NOMO-1 treated with DMSO at 0.1 percent for 48 hours (cell line): ENCODE data around the gene LCN15.
"Not testable (repeated sequence)": the region's sequence is repeated elsewhere in the genome, so short reads cannot be mapped to it uniquely, and the experiment has no call there.

ENCODE experiments used
- DNase-seq: peaks from one replicate; lab custom pipeline; 2025; ENCODE audit not compliant: unreplicated experiment; lab: John Stamatoyannopoulos, UW

The LCN15 gene

DNA sequence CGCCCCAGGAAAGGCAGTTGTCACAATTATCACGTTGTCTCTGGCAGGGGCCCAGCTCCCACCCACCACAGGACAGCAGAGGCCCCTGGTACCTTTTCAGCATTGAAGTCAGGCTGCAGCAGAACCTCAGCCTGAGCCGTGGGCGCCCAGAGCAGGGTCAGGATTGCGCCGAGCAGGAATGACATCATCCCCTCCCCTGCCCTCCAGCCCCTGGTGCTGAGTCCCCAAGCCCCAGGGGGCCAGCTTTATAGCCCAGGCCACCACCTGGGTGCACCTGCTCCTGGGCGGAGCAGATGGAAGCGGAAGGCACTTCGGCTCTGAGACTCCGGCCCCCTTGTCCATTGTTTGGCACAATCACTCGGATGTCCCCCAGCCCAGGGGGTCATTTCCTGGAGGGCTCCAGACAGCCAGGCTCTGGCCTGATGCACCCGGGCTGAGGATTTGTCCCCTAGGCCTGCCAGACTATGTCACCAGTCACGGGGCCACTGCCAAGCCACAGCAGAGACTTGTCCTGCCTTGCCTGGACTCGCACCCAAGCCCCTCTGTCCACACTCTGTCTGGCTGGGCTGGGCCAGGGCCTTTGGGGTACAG lies at the start of gene LCN15:
TSS of gene LCN15 (minus strand) at position 218 of the 591 bp plus-strand sequence. CDS start at position 188, 30 bp downstream.
- DNase-seq = no peak

DNA sequence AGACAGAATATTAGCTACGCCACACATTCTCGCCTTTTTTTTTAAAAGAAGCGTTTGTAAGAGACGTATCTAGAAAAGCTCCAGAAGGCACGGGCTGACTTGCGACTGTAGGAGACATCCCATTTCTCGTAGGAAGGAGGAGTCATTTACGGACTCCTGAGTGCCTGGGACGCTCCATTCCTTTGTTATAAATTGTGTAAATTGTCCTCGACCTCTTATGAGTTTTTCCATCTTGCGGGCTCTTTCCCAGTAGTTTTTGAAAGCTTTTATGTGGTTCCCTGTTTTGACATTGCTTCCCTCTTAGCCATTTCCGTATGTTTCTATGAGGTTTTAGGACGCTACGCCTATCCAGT lies 44.5 kb upstream of the LCN15 start:
- DNase-seq = peak; percentile 35

DNA sequence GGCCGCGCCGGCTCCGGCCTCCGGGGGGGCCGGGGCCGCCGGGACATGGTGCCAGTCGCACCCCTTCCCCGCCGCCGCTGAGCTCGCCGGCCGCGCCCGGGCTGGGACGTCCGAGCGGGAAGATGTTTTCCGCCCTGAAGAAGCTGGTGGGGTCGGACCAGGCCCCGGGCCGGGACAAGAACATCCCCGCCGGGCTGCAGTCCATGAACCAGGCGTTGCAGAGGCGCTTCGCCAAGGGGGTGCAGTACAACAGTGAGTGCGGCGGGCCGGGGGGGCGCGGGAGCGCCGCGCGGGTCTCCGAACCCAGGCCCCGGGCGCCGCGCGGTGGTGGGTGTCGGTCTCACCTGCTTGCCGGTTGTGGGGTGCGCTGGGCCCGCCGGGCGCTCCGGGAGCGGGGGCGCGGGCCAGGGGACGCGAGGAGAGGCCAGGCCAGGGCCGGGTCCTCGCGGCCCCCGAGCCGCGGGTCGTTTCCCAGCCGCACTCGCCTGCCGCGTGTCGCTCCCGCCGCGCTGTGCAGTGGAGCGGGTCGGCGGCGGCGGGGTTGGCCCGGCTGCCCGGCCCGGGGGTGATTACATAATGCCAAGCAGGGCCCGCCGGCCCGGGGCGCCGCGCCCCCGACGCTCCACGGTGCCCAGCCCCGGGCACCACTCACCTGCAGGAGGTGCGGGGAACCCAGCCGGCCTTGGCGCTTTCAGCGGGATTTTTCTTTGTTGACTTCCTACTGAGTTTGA lies 43.9 kb upstream of the LCN15 start:
- no peak for DNase-seq

- DNase-seq = peak; percentile 89
These were observed 43.2 kb upstream of the LCN15 start, which contains the start of gene RABL6 for GRCh38 chr9:136807281-136808074. Gene RABL6, plus strand, starts transcription at chr9:136807948. Its CDS starts 249 bp downstream, at chr9:136808197.

GRCh38 chr9:136806631-136807201 lies 42.4 kb upstream of the LCN15 start:
- DNase-seq = no peak

GRCh38 chr9:136806067-136806466 lies 41.7 kb upstream of the LCN15 start:
- DNase-seq = no peak

DNA sequence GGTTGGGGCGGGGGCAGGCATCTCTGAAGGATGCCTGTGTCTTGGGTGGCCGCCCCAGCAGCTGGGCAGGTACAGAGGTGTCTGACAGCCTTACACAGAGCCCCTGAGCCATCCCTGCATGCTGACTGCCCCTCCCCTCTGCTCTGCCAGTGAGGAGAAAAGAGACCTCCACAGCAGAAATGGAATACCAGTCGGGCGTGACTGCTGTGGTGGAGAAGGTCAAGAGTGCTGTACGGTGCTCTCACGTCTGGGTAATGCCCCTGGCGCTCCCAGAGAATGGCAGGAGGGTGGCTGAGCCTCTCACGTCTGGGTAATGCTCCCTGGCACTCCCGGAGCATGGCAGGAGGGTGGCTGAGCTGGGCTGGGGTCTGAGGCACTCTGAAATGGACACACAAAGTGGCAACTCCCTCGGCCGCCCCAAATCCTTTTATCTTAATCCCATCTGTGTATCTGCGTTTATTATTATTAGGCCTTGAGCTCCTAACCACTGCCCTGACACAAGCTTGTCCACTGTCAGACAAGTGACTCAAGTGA lies 41.0 kb upstream of the LCN15 start:
- DNase-seq = no peak

DNA sequence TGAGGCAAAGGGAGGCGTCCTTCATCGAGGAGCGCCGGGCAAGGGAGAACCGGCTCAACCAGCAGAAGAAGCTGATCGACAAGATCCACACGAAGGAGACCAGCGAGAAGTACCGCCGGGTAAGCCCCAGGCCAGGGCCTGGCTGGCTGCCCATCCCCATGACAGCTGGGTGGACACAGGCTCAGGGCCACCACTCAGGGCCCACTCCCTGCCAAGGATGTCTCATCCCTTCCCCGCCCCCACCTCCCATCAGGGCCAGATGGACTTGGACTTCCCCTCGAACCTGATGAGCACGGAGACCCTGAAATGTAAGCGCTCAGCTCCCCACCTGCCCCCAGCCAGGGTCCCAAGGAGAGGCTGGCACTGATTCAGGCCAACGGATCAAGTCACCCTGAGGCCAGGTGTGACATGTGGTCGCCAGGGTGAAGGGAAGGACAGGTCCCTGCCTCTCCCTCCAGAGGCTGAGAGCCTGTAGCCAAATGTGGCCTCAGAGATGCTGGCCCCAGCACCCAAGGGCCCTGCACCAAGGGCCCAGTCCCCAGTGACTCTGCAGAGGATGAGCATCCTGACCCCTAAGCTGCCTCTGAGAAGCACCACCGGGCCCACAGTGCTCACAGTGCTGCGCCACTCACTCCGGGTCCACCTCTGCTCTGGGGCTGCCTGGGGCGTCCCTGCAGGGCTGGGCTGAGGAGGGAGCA lies 40.3 kb upstream of the LCN15 start:
- no peak for DNase-seq

DNA sequence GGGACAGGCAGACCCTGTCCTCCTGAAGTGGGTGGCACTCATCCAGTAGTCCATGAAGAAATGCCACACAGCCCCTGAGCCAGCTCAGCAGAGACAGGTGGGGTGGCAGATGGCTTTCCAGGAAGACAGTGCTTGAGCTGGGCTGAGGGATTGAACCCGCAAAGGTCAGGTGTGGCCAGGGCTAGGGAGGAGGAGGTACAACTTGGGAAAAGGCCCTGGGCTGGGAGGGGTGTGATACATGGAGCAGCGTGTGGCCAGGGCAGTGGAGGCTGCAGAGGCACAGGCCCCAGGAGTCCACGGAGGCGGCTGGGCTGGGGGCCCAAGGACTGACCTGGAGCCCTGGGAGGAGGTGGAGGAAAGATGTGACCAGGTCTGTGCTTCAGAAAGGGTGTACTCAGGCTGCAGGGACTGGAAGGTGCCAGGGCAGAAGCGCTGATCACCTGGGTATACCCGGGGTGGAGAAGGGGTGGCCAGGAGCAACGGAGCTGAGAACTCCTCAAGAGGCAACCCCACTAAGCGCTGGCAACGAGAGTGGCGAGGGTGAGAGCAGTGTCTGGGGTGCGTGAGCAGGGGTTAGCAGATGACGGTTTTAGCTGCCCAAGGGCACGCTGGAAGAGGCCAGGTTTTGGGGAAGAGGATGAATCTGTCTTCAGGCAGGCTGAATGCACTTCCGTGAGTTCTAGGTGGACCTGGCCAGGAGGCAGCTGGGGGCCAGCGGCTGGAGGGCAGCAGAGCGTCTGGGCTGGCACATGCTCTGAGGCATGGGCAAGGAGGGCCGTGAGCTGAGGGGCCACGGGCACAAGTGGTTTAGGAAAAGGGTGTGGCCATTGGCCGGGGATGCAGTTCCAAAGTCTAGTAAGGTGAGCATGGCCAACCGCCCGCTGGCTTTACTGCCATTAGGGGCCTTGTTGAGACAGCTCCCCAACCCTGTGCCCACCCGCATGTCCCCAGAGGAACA lies 39.5 kb upstream of the LCN15 start:
- DNase-seq = no peak

DNA sequence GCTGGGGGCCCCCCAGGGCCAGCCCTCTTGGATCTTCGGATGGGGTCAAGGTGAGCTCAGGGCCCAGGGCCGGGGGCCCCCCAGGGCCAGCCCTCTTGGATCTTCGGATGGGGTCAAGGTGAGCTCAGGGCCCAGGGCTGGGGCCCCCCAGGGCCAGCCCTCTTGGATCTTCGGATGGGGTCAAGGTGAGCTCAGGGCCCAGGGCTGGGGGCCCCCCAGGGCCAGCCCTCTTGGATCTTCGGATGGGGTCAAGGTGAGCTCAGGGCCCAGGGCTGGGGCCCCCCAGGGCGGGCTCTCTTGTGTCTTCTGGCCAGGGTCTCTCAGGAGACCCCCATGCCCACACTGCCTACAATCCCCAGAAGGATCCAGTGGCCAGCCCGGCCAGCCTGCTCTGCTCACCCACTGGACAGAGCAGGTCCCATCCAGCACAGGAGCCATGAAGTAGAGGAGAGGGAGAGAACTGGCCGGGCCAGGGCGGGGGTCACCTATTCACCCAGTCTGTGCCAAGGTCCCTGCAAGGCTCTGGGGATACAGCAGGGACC lies 38.8 kb upstream of the LCN15 start:
- DNase-seq = not testable (repeated sequence)

DNA sequence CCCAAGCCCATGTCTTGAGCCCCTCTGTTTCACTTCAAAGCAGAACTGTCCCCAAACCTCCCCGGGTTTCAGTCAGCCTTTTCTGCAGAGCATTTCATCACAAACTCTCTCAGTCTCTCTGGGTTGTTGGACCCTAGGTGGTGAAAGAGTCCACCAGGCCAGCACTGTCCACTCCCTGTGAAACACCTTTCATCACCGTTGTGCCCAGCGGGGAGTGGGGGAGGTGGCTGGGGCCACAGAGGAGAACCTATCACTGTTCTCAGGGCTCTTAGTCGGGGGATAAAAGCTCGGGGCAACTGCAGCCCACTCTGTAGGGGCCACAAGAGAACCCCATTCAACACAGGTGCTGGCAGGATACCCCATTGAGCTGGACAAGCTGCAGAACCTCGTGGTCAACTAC lies 38.0 kb upstream of the LCN15 start:
- DNase-seq = no peak

DNA sequence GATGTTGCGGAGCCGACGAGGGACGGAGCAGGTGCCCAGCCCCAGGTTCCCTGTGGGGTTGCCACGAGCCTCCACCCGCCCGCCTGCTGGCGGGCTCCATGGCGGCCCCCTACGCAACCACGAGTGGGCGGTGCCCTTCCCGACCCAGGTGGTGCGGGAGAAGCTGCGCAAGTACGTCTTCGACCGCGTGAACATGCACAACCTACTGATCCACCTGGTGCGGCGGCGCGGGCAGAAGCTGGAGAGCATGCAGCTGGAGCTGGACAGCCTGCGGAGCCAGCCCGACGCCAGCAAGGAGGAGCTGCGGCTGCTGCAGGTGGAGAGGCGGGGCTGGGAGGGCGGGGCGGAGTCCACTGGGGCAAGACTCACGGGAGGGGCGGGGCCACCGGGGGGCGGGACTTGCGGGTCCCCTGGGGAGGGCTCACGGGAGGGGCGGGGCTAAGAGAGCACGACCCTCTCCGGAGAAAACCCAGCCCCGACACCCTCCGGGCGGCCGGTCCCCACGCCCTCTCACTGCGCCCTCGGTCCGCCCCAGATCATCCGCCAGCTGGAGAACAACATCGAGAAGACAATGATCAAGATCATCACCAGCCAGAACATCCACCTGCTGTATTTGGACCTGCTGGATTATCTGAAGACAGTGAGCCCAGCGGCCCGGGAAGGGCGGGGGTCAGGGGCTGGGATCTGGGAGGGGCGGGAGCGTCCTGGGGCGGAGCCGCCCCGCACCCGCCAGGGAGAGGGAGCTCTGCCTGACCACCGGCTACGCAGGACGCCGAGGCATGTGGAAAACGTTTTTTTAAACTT lies 35.7 kb upstream of the LCN15 start:
- peak; percentile 72 for DNase-seq

DNA sequence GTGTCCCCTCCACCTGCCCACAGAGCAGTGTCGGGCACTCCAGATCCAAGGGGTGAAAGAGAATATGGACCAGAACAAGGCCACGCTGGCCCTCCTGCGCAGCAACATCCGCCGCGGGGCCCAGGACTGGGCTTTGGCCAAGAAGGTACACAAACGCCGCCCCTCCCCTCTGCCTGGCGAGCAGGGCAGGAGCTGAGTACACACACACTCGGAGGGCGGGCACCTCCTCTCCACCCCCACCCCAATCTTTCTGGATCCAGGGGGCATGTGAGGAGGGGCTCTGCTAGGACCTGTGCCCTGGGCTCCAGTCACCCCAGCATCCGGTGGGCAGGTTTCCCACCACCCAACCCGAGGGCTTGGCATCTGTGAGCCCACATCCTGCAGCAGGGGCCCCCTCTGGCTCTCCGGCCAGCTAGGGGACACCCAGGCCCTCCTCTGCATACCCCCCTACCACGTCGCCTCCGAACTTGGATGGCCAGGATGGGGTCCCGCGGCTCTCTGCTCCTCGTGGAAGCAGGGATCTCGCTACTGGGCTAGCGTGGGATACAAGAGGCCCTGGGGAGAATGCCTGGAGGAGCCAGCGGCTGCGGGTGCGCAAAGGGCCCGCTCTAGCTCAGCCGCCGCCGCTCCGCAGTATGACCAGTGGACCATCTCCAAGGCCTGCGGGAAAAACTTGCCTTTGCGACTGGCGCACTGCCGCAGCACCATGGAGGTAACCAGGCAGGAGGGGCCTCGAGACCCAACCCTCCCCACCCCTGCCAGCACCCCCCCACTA lies 34.9 kb upstream of the LCN15 start:
- DNase-seq = no peak

DNA sequence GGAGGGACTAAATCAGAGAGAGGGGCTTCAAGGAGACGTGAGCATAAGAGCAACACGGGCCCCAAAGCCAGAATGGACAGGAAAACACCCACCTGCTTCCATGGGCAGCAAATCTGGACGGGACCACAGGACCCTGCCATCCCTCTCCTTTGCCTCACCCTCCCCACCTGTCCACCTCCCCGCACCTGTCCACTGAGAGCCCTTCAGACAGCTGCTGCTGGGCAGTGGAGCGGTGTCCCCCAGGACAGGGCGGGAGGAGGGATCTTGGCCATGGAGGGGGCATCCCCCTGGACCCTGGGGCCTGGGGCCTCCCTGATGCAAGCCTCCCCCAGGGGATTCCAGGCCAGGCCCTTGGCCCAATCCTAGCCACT lies 34.4 kb upstream of the LCN15 start:
- DNase-seq = no peak

DNA sequence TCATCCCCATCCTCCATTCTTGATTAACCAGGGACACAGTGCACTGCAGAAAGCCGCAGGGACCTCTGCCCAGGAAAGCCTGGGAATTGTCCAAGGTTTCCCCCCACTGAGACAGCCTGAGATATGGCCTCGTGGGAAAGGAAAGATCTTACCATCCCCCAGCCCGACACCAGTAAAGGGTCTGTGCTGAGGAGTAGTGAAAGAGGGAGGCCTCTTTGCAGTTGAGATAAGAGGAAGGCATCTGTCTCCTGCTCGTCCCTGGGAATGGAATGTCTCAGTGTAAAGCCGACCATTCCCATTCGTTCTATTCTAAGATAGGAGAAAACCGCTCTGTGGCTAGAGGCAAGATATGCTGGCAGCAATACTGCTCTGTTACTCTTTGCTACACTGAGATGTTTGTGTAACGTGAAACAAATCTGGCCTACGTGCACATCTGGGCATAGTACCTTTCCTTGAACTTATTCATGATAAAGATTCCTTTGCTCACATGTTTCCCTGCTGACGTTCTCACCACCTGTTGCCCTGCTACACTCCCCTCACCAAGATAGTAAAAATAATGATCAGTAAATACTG lies 32.5 kb upstream of the LCN15 start:
- not testable (repeated sequence) for DNase-seq

- DNase-seq = no peak
These were observed 32.0 kb upstream of the LCN15 start, which contains the start of gene CCDC183 for GRCh38 chr9:136796238-136796774. Gene CCDC183, plus strand, starts transcription at chr9:136796338. Its CDS starts 60 bp downstream, at chr9:136796398.

GRCh38 chr9:136795000-136795348 lies 30.7 kb upstream of the LCN15 start:
- DNase-seq = peak; percentile 17
